Measurements from ENCODE around the gene NFIB. TPM values are rescaled to one million over a fixed set of nuclear protein-coding genes. Genes with fewer than 3 reads are reported as not detected.

Gene NFIB
- total RNA-seq, 1 donor from 2014 or later: 2.4 TPM

DNA sequence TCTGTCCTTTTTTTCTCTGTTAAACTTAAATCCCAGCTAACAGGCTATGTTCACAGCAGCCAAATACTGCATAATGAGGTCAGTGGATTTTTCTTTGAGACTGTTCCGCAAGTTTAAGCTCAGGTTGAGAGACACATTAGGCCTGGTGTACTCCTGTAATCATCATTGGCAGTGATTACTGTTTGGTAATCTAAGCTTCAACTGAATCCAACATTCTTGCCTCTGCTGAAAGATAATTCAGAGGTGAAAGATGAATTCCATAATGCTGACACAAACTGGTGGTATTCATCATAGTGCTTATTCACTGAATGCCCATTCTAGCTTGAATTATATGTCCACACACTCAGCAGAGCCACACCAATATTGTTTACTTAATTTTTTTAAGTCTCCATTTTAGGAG, 108.5 kb downstream of the NFIB start:
- H3K4me3 ChIP-seq (ENCODE audit: low read depth, low read length): no peak overlapping the region
- no peak for DNase-seq (ENCODE audit: low read depth)
- no peak for TF ChIP-seq CTCF (conservative IDR thresholded peaks at IDR 0.05; ENCODE audit: low read depth, low read length)

DNA sequence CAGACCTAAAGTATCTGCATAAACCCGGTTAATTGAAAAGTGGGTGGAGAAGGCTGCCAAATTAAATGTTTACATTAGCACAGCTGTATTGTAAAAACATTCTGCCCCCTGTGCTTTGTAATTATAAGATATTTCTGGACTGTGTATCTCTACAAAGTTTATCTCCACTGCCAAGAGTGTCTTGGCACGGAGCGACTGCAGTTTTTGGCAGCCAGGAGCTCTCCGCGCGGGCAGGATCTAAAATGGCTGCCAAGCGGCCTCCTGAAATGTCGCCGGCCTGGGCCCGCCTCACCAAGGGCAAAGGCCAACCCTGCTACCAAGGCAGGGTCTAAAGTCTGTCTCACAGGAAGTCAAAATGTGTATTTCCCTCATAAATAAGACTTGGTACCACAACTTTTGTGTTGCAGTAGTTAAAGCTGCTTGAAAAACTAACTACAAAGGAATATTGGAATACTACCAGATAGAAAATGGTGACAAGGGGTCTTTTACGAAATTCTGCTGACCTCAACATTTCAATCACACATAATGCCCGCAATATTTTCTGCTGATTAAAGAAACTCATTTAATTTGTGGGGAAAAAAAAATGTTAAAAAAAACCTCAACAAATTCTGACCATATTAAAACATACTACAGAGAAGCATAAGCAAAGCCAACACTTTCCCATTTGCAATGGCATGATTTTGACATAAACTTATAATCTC, 110.4 kb downstream of the NFIB start:
- TF ChIP-seq CTCF (conservative IDR thresholded peaks at IDR 0.05; ENCODE audit: low read depth, low read length): no peak
- no peak for DNase-seq (ENCODE audit: low read depth)
- H3K4me3 ChIP-seq (ENCODE audit: low read depth, low read length): peak overlapping the region; percentile 14

GRCh38 chr9:14198841-14199455, 115.0 kb downstream of the NFIB start:
- no peak for DNase-seq (ENCODE audit: low read depth)
- TF ChIP-seq CTCF (conservative IDR thresholded peaks at IDR 0.05; ENCODE audit: low read depth, low read length): no peak
- no peak overlapping the region for H3K4me3 ChIP-seq (ENCODE audit: low read depth, low read length)

GRCh38 chr9:14198047-14198840, 115.7 kb downstream of the NFIB start:
- no peak for TF ChIP-seq CTCF (conservative IDR thresholded peaks at IDR 0.05; ENCODE audit: low read depth, low read length)
- H3K4me3 ChIP-seq (ENCODE audit: low read depth, low read length): no peak overlapping the region
- no peak for DNase-seq (ENCODE audit: low read depth)

GRCh38 chr9:14197325-14197858, 116.5 kb downstream of the NFIB start:
- no peak for DNase-seq (ENCODE audit: low read depth)
- TF ChIP-seq CTCF (conservative IDR thresholded peaks at IDR 0.05; ENCODE audit: low read depth, low read length): no peak
- H3K4me3 ChIP-seq (ENCODE audit: low read depth, low read length): no peak overlapping the region

DNA sequence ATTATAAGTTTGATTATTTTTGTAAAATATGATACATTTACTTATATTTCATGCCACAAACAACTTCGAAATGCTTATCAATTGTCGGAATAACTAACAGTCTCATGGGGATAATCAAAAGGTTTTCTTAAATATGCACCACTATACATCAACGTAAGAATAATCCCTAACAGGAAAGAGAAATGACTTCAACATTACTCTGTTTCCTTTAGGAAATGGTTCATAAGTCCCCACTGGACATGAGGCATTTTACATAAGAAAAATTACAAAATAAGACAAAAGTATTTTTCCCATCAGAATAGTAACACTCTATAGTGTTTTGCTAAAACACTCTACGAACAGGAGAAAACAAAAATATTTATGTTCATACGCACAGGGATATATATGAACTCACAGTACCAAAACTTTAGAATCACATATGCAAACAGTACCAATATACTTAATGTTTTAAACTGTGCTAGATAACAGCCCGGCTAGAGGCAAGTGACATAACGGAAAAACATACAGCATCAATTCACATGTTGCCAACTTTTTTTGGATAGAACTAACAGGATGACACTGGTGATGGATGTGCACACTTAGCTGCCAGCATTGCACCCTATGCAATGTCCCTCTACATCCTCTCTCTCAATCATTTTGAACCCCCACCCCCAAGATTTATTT, 120.5 kb downstream of the NFIB start:
- no peak overlapping the region for H3K4me3 ChIP-seq (ENCODE audit: low read depth, low read length)
- no peak for DNase-seq (ENCODE audit: low read depth)
- TF ChIP-seq CTCF (conservative IDR thresholded peaks at IDR 0.05; ENCODE audit: low read depth, low read length): no peak
